Epidermal melanocyte (primary cell): ENCODE results near the gene KAT6B.
"Not testable (repeated sequence)": the region's sequence is repeated elsewhere in the genome, so short reads cannot be mapped to it uniquely, and the experiment has no call there.

Experiments used
- DNase-seq: peaks from one replicate; pipeline ENCODE4 v3.0.0; 2011; ENCODE audit warnings: low spot score; ENCODE audit not compliant: insufficient read length

KAT6B gene

DNA sequence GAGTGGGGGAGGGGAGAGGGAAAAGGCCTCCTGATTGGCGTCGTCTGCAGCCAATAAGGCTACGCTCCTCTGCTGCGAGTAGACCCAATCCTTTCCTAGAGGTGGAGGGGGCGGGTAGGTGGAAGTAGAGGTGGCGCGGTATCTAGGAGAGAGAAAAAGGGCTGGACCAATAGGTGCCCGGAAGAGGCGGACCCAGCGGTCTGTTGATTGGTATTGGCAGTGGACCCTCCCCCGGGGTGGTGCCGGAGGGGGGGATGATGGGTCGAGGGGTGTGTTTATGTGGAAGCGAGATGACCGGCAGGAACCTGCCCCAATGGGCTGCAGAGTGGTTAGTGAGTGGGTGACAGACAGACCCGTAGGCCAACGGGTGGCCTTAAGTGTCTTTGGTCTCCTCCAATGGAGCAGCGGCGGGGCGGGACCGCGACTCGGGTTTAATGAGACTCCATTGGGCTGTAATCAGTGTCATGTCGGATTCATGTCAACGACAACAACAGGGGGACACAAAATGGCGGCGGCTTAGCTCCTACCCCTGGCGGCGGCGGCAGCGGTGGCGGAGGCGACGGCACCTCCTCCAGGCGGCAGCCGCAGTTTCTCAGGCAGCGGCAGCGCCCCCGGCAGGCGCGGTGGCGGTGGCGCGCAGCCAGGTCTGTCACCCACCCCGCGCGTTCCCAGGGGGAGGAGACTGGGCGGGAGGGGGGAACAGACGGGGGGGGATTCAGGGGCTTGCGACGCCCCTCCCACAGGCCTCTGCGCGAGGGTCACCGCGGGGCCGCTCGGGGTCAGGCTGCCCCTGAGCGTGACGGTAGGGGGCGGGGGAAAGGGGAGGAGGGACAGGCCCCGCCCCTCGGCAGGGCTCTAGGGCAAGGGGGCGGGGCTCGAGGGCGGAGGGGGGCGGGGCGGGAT lies at the start of gene KAT6B:
Gene KAT6B (plus strand): TSS at position 459 of the 903 bp plus-strand sequence. CDS start 16,258 bp downstream, outside the sequence.
- peak; percentile 99 for DNase-seq

DNA sequence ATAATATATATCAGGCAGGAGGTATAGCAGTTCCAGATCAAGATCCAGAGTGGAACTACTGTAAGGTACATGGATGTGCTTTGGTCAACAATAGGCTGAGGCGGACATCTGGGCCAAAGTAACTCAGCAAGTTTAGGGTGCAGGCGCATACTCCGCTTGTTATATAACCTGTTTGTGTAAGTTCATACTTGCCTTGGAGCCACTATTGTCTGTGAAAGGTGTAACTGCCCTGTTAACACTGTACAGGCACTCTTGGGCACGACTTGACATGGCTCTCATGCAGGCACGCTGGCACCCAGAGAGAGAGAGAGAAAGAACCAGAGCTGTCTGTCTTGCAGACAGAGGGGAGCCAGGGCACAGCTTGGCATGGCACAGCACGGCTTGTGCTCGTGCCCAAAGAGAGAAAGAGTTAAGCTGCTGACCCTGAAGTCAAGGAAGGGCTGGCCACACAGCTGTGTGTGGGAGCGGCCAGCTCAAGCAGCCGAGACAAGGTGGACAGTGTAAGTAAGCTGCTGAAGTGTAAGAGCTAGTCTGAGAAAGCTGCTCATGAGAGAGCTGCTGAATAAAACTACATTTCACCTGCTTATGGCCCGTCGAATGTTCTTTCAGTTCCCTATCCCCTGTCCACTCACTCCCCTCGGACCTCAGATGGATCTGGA lies 47.8 kb upstream of the KAT6B start:
- DNase-seq = no peak

- not testable (repeated sequence) for DNase-seq
These were observed 44.5 kb upstream of the KAT6B start for GRCh38 chr10:74781870-74782269.

GRCh38 chr10:74784462-74784861 lies 41.9 kb upstream of the KAT6B start:
- DNase-seq = no peak

DNA sequence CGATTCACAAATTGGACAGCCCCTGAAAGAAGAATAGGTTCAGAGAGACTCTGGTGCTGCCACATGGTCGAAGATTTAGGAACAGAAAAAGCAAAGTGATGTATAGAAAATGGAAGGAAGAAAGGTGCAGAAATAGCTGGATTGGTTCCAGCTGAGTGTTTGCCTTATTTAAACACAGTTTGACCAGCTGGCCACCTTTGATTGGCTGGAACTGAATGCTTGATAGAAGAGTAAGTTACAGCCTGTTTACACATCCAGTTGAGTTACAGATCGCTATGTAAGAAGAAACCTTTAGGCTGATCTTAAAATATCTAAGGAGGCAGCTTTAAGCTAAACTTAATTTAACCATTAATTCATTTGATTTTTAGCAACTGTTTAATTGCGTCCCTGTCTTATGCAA lies 40.3 kb upstream of the KAT6B start:
- no peak for DNase-seq

DNA sequence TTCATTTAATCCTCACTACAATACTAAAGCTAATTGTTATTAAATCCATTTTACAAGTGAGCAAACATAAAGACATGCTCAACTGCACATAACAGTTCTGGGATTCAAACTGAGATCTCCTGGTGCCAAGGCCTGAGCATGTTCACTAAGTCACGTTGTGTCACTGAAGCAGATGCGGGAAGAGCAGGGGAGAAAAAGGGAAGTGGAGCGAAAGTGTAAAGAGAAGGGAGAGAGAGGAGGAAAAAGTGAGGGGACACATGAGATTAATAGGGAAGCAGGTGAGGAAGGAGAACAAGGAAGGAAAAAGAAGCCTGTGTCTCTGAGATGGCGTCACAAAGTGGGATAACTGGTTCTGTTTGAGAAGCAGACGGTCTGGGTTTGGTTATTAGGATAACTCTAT lies 38.9 kb upstream of the KAT6B start:
- no peak for DNase-seq

DNA sequence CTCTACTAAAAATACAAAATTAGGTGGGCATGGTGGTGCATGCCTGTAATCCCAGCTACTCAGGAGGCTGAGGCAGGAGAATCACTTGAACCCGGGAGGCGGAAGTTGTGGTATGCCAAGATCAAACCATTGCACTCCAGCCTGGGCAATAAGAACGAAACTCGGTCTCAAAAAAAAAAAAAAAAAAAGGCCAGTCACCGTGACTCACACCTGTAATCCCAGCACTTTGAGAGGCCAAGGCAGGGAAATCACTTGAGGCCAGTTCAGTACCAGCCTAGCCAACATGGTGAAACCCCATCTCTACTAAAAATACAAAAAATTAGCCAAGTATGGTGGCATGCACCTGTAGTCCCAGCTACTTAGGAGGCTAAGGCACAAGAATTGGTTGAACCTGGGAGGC lies 34.4 kb upstream of the KAT6B start:
- not testable (repeated sequence) for DNase-seq

DNA sequence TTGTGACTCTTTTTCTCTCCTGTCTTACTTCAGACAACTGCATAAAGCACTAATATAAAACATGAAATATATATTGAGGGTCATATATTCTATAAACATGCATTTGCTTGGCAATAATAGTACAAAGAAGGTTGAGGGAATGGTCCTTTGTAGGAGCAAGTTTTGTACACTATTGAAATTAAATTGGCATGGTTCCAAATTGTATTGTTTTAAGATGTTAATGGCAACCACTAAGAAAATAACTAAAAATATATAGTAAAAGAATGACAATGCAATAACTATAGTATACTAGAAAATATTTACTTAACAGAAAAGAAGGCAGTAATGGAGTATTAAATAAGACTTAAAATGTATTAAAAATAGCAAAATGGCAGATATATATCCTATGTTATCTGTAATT lies 33.7 kb upstream of the KAT6B start:
- DNase-seq = no peak

DNA sequence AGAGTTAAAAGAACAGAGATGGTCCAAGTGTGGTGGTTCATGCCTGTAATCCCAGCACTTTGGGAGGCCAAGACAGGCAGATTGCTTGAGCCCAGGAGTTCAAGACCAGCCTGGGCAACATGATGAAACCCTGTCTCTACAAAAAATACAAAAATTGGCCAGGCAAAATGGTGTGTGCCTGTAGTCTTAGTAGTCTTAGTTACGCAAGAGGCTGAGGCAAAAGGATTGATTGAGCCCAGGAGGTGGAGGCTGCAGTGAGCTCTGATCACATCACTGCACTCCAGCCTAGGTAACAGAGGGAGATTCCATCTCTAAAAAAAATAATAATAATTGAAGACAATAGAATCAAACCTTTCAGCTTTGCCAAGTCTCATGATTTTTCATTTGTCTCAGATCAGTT lies 33.2 kb upstream of the KAT6B start:
- not testable (repeated sequence) for DNase-seq

GRCh38 chr10:74794531-74794930 lies 31.9 kb upstream of the KAT6B start:
- DNase-seq = no peak

GRCh38 chr10:74797550-74797949 lies 28.9 kb upstream of the KAT6B start:
- no peak for DNase-seq

DNA sequence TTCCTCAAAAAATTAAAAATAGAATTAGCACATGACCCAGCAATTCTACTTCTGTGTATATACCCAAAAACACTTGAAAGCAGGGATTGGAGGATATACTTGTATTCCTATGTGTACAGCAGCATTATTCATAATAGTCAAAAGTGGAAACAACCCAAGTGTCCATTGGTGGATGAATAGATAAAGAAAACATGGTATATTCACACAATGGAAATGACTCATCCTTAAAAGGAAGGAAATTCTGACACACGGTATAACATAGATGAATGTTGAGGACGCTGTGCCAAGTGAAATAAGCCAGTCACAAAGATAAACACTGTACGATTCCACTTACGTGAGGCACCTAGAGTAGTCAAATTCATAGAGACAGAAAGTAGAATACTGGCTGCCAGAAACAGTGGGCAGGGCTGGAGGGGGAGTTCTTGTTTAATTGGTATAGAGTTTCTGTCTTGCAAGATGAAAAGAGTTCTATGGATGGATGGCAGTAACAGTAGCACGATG lies 26.6 kb upstream of the KAT6B start:
- DNase-seq = no peak

DNA sequence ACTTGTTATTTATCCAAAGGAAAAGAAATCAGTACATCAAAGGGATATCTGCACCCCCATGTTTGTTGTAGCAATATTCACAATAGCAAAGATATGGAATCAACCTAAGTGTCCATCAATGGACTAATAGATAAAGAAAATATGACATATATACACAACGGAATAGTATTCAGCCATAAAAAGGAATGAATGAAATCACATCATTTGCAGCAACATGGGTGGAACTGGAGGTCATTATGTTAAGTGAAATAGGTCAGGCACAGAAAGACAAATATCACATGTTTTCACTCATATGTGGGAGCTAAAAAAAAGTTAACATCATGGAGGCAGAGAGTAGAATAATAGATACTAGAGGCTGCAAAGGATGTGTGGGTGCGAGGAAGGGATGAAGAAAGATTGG lies 25.0 kb upstream of the KAT6B start:
- no peak for DNase-seq

- DNase-seq = no peak
These were observed 17.9 kb upstream of the KAT6B start for GRCh38 chr10:74808501-74808900.

- no peak for DNase-seq
These were observed 16.3 kb upstream of the KAT6B start for GRCh38 chr10:74810087-74810486.

- no peak for DNase-seq
These were observed 12.8 kb upstream of the KAT6B start for GRCh38 chr10:74813381-74814259.

- no peak for DNase-seq
These were observed 11.6 kb upstream of the KAT6B start for GRCh38 chr10:74814797-74815196.

DNA sequence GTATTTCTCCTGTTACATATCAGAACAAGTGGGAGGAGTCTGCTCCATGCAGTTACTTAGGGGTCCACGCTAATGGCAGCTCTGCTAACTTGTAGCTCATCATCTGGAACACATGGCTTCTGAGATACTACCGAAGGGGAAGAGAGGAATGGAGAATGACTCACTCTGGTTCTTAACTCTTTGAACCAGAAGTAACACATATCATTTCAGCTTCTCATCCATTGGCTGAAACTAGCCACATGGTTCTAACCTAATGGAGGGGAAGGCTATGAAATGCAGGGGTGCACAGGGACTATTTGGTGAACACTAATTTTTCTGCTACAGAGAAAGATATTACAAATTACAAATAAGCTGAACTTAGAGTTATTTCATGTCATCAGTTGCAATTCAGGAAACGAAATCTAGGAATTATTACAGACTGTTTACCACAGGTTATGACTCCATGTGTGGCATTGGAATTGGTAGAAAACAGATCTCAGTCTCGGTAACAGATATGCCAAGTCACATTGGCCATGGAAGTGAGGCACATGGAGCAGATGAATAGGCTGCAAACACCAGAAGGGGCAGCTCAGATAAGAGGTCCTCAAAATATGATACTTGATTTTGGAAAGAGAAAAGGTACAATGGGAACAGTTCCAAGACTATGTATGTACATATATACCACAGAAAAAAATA lies 9.4 kb upstream of the KAT6B start:
- DNase-seq = no peak

DNA sequence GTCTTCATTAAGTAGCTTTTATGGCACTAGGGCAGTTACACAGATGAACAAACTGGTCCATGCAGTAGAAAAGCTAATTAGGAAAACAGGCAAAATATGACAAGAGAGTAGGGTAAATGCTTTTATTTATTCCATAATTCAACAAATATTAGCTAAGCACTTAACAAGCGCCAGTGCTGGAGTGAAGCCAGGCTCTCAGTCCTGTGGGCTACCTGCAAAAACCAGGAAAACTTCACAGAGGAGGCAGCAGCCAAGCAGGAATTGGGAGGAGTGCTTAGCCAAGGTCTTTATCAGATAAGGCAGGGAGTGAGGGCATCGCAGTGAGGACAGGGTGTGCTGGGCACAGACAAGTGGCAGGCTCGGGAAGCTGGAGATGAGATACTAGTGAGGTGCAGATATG lies 4.9 kb upstream of the KAT6B start:
- DNase-seq = no peak

GRCh38 chr10:74822101-74822500 lies 4.3 kb upstream of the KAT6B start:
- no peak for DNase-seq

GRCh38 chr10:74822521-74823089 lies 3.8 kb upstream of the KAT6B start:
- DNase-seq = no peak
